ENCODE data around the gene REXO4.

DNA sequence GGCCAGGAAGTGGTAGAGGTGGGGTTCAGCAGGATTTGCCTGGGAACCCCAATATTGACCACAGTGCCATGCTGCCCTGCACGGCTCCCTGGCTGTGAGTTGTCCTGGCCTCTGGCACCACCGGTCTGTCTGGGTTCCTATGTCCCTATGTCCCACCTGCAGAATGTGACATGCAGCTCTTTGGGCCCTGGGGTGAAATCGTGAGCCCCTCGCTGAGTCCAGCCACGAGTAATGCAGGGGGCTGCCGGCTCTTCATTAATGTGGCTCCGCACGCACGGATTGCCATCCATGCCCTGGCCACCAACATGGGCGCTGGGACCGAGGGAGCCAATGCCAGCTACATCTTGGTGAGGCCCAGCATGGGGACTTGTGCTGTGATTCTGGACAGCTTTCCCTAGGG is 39.9 kb upstream of the REXO4 start:
- TF ChIP-seq, protein P1, sequence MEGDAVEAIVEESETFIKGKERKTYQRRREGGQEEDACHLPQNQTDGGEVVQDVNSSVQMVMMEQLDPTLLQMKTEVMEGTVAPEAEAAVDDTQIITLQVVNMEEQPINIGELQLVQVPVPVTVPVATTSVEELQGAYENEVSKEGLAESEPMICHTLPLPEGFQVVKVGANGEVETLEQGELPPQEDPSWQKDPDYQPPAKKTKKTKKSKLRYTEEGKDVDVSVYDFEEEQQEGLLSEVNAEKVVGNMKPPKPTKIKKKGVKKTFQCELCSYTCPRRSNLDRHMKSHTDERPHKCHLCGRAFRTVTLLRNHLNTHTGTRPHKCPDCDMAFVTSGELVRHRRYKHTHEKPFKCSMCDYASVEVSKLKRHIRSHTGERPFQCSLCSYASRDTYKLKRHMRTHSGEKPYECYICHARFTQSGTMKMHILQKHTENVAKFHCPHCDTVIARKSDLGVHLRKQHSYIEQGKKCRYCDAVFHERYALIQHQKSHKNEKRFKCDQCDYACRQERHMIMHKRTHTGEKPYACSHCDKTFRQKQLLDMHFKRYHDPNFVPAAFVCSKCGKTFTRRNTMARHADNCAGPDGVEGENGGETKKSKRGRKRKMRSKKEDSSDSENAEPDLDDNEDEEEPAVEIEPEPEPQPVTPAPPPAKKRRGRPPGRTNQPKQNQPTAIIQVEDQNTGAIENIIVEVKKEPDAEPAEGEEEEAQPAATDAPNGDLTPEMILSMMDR (IDR thresholded peaks at IDR 0.05; ENCODE audit: control extremely low read depth in 1 of 3, insufficient read depth in 1 of 3, low read depth in 1 of 3, low read length in 3 of 3), result no peak
- no peak for TF ChIP-seq ZNF274 (IDR thresholded peaks at IDR 0.05; ENCODE audit: borderline replicate concordance, extremely low read depth, low read length)
- no peak for TF ChIP-seq POLR2A (IDR thresholded peaks at IDR 0.05; ENCODE audit: control extremely low read depth in 1 of 2, low read depth in 2 of 2, low read length in 2 of 2)
- TF ChIP-seq RNF2 (IDR thresholded peaks at IDR 0.05; ENCODE audit: borderline replicate concordance, low read depth, low read length, missing control alignments, poor library complexity, severe bottlenecking), result no peak
- no peak for TF ChIP-seq SP1 (IDR thresholded peaks at IDR 0.05; ENCODE audit: low read depth, low read length)
- no peak for TF ChIP-seq CEBPB (IDR thresholded peaks at IDR 0.05; ENCODE audit: low read depth, low read length)
- no peak for TF ChIP-seq HDAC2 (IDR thresholded peaks at IDR 0.05; ENCODE audit: borderline replicate concordance in 1 of 2, low read depth in 2 of 2, low read length in 2 of 2)
- no peak for TF ChIP-seq CTBP2 (IDR thresholded peaks at IDR 0.05; ENCODE audit: borderline replicate concordance, insufficient read depth, insufficient read length, low read length)
- no peak for TF ChIP-seq YY1 (IDR thresholded peaks at IDR 0.05; ENCODE audit: low read depth, low read length)
- no peak for TF ChIP-seq GABPA (IDR thresholded peaks at IDR 0.05; ENCODE audit: borderline replicate concordance, insufficient read depth, low read length)
- no peak for TF ChIP-seq NRF1 (IDR thresholded peaks at IDR 0.05; ENCODE audit: low read depth, low read length)
- no peak for TF ChIP-seq ASH2L (IDR thresholded peaks at IDR 0.05; ENCODE audit: low read length)
- TF ChIP-seq, protein P2, sequence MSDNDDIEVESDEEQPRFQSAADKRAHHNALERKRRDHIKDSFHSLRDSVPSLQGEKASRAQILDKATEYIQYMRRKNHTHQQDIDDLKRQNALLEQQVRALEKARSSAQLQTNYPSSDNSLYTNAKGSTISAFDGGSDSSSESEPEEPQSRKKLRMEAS (IDR thresholded peaks at IDR 0.05), result no peak

All from H1 (cell line).